ENCODE results near the gene ATP2C2. TPM values are rescaled to one million over a fixed set of nuclear protein-coding genes. Genes with fewer than 3 reads are reported as not detected.

Gene ATP2C2, protein sequence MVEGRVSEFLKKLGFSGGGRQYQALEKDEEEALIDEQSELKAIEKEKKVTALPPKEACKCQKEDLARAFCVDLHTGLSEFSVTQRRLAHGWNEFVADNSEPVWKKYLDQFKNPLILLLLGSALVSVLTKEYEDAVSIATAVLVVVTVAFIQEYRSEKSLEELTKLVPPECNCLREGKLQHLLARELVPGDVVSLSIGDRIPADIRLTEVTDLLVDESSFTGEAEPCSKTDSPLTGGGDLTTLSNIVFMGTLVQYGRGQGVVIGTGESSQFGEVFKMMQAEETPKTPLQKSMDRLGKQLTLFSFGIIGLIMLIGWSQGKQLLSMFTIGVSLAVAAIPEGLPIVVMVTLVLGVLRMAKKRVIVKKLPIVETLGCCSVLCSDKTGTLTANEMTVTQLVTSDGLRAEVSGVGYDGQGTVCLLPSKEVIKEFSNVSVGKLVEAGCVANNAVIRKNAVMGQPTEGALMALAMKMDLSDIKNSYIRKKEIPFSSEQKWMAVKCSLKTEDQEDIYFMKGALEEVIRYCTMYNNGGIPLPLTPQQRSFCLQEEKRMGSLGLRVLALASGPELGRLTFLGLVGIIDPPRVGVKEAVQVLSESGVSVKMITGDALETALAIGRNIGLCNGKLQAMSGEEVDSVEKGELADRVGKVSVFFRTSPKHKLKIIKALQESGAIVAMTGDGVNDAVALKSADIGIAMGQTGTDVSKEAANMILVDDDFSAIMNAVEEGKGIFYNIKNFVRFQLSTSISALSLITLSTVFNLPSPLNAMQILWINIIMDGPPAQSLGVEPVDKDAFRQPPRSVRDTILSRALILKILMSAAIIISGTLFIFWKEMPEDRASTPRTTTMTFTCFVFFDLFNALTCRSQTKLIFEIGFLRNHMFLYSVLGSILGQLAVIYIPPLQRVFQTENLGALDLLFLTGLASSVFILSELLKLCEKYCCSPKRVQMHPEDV
- total RNA-seq = 10 to 100 TPM; 12.9 to 26.9 (median 18.6) TPM

DNA sequence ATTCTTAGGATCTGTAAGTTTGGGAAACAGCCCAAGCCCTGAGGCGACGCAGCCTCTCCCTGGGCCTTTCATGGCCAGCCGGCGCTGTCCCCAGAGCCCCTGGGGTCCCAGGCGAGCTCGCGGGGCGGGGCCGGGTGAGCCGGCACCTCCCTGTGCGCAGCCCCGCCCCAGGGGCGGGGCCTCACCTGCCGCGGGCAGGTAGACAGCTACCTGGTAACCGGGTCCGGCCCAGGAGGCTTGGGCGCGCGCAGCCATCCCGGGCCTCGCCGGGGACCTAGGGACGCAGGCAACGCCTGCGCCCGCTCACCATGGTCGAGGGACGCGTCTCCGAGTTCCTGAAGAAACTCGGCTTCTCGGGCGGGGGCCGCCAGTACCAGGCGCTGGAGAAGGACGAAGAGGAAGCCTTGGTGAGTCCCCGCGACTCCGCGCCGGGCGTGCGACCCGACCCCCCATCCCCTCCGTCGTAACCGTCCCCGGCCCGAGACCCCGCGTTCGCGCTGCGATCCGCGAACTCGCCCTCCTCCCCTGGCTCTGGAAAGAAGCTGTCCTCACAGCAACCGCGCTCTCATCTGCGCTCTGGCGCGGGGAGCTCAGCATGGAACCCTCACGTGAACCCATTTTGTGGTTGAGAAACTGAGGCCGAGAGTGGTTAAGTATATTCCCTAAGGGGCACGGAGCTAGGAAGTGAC, at the start of gene ATP2C2:
ATP2C2 (plus strand) TSS at position 231 of the 689 bp plus-strand sequence; CDS start at position 309, 78 bp downstream.
- no peaks in the 10 kb centered on the region for H3K36me3 ChIP-seq
- H3K9me3 ChIP-seq = no peaks in the 10 kb centered on the region
- peak; percentile 86 to 87 for DNase-seq
- peak within 1 kb of the TSS; percentile 12 to 41 (median 35) for H3K4me3 ChIP-seq (replicated peaks in 1 of 3)
- 4 to 11% methylated on average over 8 to 24 of the region's 66 CpGs for WGBS, 2 donors
- no peaks in the 10 kb centered on the region for H3K27me3 ChIP-seq
- H3K4me1 ChIP-seq = peaks cover 7 to 15% of the 10 kb centered on the region in 2 donors
- TF ChIP-seq, protein P1, sequence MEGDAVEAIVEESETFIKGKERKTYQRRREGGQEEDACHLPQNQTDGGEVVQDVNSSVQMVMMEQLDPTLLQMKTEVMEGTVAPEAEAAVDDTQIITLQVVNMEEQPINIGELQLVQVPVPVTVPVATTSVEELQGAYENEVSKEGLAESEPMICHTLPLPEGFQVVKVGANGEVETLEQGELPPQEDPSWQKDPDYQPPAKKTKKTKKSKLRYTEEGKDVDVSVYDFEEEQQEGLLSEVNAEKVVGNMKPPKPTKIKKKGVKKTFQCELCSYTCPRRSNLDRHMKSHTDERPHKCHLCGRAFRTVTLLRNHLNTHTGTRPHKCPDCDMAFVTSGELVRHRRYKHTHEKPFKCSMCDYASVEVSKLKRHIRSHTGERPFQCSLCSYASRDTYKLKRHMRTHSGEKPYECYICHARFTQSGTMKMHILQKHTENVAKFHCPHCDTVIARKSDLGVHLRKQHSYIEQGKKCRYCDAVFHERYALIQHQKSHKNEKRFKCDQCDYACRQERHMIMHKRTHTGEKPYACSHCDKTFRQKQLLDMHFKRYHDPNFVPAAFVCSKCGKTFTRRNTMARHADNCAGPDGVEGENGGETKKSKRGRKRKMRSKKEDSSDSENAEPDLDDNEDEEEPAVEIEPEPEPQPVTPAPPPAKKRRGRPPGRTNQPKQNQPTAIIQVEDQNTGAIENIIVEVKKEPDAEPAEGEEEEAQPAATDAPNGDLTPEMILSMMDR (IDR thresholded peaks at IDR 0.05) = no peak
- peak in 1 of 2 donors; percentile 79 for TF ChIP-seq POLR2A (IDR thresholded peaks at IDR 0.05)
- peak within 1 kb of the TSS; percentile 19 to 50 (median 43) for H3K27ac ChIP-seq
- intact Hi-C loops (cut with DNase I) = no loop called here

DNA sequence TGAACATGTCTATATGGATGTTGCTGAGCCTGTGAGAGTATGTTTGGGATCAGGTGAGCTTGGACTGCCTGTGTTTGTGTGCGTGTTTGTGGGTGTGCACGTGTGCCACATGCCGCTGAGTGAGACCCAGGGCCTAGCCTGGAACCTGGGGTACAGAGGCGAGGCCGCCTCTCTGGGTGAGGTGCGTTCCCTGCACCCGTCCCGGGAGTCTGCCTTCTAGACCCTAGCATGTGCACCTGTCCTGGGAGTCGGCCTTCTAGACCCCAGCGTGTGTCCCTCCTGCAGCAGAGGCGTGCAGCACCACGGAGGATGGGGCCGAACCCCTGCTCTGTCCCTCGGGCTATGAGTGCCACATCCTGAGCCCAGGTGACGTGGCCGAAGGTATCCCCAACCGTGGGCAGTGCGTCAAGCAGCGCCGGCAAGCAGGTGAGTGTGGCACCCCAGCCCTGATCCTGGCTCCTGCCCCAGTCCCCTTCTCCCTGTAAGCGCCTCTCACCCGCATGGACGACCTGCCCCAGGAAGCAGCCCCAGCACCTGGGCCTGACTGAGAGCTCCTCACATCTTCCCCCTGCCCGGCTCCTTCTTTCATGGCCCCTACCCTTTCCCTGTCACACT, 49.1 kb upstream of the ATP2C2 start:
- H3K4me1 ChIP-seq = no peaks in the 10 kb centered on the region
- no peaks in the 10 kb centered on the region for H3K27me3 ChIP-seq
- no peaks in the 10 kb centered on the region for H3K36me3 ChIP-seq
- H3K4me3 ChIP-seq (replicated peaks in 1 of 3) = no peak overlapping the region
- 93 to 94% methylated on average over 15 to 21 of the region's 24 CpGs for WGBS, 2 donors
- H3K27ac ChIP-seq = no peak overlapping the region
- TF ChIP-seq POLR2A (IDR thresholded peaks at IDR 0.05) = no peak
- TF ChIP-seq, protein P1 (IDR thresholded peaks at IDR 0.05) = no peak
- no peak for DNase-seq
- intact Hi-C loops (cut with DNase I) = no loop called here
- no peaks in the 10 kb centered on the region for H3K9me3 ChIP-seq

DNA sequence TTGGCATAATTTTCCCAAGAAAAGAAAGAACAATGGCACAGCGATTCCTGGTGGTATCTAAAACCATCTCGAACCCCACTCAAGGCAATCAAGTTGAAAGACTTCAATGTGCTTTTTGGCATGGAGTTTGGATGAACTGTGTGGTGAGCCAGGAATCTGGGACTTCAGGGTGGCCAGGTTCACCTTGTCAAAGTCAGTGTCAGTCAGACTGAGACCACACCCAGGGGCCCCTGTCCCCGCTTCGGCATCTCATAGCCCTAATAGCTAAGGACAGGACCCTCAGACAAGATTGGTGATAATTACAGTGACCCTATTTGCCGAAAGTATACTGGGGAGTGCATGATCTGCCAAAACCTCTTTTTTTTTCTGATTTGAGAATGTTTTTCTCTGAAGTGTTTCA, 47.8 kb upstream of the ATP2C2 start:
- WGBS, 2 donors = 79 to 81% methylated on average over 5 of the region's 5 CpGs
- TF ChIP-seq POLR2A (IDR thresholded peaks at IDR 0.05) = no peak
- TF ChIP-seq, protein P1 (IDR thresholded peaks at IDR 0.05) = no peak
- no peaks in the 10 kb centered on the region for H3K4me1 ChIP-seq
- no peak for DNase-seq
- intact Hi-C loops (cut with DNase I) = no loop called here
- no peak overlapping the region for H3K4me3 ChIP-seq (replicated peaks in 1 of 3)
- no peak overlapping the region for H3K27ac ChIP-seq
- H3K27me3 ChIP-seq = no peaks in the 10 kb centered on the region
- no peaks in the 10 kb centered on the region for H3K9me3 ChIP-seq
- H3K36me3 ChIP-seq = no peaks in the 10 kb centered on the region

DNA sequence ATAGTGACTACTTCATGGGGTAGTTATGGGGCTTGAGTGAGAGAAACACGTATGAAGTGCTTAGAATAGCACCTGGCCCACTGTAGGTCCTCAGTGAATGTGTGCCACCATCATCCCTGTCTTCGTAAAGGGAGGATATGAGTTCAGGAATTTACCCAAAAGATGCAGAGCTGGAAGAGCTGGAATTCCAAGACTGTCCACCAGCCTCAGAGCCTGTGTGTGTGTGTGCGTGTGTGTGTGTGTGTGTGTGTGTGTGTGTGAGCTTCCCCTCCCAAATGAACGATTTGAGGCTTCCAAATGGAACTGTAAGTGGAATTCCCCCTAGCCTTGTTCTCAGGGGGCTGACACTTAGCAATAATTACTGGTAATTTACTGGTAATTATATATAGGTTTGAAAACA, 46.4 kb upstream of the ATP2C2 start:
- no peaks in the 10 kb centered on the region for H3K27me3 ChIP-seq
- intact Hi-C loops (cut with DNase I) = no loop called here
- DNase-seq = no peak
- H3K9me3 ChIP-seq = no peaks in the 10 kb centered on the region
- H3K4me1 ChIP-seq = no peaks in the 10 kb centered on the region
- no peak overlapping the region for H3K4me3 ChIP-seq (replicated peaks in 1 of 3)
- H3K27ac ChIP-seq = no peak overlapping the region
- 58 to 66% methylated on average over 3 to 4 of the region's 4 CpGs for WGBS, 2 donors
- no peak for TF ChIP-seq POLR2A (IDR thresholded peaks at IDR 0.05)
- TF ChIP-seq, protein P1 (IDR thresholded peaks at IDR 0.05) = no peak
- H3K36me3 ChIP-seq = no peaks in the 10 kb centered on the region
